HL-60 (cell line): ENCODE results near the gene TBPL1.

Experiments
- DNase-seq, 2 experiments: peaks; one replicate each; pipeline ENCODE4 v3.0.0-alpha.2; 2010 to 2020; ENCODE audit warnings: low read depth in 1 of 2, low spot score in 1 of 2
- H3K27ac ChIP-seq: fragments of 250-450 bp; sonication (Bioruptor Pico); replicated peaks from 2 replicates; pipeline ENCODE4 v1.5.1; 2020; ENCODE audit warnings: mild to moderate bottlenecking, moderate library complexity
- H3K27me3 ChIP-seq: fragments of 250-450 bp; sonication (Bioruptor Pico); 2 replicates; pipeline ENCODE4 v1.5.1; 2021; ENCODE audit warnings: mild to moderate bottlenecking, moderate library complexity; ENCODE audit not compliant: insufficient read depth, poor library complexity, severe bottlenecking
- H3K4me3 ChIP-seq: replicated peaks from 2 replicates; pipeline ENCODE4 v1.5.1; 2011; ENCODE audit warnings: mild to moderate bottlenecking, control low read depth, low read length; ENCODE audit not compliant: insufficient read depth
- GABPA ChIP-seq: IDR thresholded peaks from 2 replicates; pipeline ENCODE4 v1.6.1; 2012; ENCODE audit warnings: low read depth
- POLR2AphosphoS5 ChIP-seq: IDR thresholded peaks from 2 replicates; pipeline ENCODE4 v1.6.1; 2012; ENCODE audit warnings: low read depth
- SPI1 ChIP-seq: IDR thresholded peaks from 2 replicates; pipeline ENCODE4 v1.6.1; 2012; ENCODE audit warnings: low read depth, mild to moderate bottlenecking, borderline replicate concordance
- TF ChIP-seq, protein P1 (sequence below): IDR thresholded peaks from one replicate; pipeline ENCODE4 v1.5.1; 2011; ENCODE audit warnings: low read length, control low read depth, inconsistent platforms; ENCODE audit not compliant: insufficient read depth
- TF ChIP-seq, protein P2 (sequence below): IDR thresholded peaks from 2 replicates; pipeline ENCODE4 v1.6.1; 2012; ENCODE audit warnings: low read depth; ENCODE audit not compliant: insufficient replicate concordance

Gene TBPL1

DNA sequence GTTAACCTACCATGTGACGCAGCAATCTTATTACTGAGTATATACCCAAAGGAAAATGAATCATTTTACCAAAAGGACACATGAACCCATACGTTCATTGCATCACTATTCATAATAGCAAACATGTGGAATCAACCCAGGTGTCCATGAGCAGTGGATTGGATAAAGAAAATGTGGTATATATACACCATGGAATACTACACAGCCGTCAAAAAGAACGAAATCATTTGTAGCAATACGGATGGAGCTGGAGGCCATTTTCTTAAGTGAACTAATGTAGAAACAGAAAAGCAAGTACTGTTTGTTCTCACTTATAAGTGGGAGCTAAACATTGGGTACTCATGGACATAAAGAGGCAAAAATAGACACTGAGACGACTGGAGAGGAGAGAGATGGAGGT is 44.2 kb downstream of the TBPL1 start:
- Histone ChIP-seq H3K4me3 (no peak overlapping the region), H3K27ac (no peak overlapping the region), H3K27me3 (no peaks in the 10 kb centered on the region)
- TF ChIP-seq POLR2AphosphoS5 (no peak), SPI1 (no peak)
- TF ChIP-seq, protein P1, sequence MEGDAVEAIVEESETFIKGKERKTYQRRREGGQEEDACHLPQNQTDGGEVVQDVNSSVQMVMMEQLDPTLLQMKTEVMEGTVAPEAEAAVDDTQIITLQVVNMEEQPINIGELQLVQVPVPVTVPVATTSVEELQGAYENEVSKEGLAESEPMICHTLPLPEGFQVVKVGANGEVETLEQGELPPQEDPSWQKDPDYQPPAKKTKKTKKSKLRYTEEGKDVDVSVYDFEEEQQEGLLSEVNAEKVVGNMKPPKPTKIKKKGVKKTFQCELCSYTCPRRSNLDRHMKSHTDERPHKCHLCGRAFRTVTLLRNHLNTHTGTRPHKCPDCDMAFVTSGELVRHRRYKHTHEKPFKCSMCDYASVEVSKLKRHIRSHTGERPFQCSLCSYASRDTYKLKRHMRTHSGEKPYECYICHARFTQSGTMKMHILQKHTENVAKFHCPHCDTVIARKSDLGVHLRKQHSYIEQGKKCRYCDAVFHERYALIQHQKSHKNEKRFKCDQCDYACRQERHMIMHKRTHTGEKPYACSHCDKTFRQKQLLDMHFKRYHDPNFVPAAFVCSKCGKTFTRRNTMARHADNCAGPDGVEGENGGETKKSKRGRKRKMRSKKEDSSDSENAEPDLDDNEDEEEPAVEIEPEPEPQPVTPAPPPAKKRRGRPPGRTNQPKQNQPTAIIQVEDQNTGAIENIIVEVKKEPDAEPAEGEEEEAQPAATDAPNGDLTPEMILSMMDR: no peak
- TF ChIP-seq, protein P2, sequence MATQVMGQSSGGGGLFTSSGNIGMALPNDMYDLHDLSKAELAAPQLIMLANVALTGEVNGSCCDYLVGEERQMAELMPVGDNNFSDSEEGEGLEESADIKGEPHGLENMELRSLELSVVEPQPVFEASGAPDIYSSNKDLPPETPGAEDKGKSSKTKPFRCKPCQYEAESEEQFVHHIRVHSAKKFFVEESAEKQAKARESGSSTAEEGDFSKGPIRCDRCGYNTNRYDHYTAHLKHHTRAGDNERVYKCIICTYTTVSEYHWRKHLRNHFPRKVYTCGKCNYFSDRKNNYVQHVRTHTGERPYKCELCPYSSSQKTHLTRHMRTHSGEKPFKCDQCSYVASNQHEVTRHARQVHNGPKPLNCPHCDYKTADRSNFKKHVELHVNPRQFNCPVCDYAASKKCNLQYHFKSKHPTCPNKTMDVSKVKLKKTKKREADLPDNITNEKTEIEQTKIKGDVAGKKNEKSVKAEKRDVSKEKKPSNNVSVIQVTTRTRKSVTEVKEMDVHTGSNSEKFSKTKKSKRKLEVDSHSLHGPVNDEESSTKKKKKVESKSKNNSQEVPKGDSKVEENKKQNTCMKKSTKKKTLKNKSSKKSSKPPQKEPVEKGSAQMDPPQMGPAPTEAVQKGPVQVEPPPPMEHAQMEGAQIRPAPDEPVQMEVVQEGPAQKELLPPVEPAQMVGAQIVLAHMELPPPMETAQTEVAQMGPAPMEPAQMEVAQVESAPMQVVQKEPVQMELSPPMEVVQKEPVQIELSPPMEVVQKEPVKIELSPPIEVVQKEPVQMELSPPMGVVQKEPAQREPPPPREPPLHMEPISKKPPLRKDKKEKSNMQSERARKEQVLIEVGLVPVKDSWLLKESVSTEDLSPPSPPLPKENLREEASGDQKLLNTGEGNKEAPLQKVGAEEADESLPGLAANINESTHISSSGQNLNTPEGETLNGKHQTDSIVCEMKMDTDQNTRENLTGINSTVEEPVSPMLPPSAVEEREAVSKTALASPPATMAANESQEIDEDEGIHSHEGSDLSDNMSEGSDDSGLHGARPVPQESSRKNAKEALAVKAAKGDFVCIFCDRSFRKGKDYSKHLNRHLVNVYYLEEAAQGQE: no peak
- no peak for DNase-seq

DNA sequence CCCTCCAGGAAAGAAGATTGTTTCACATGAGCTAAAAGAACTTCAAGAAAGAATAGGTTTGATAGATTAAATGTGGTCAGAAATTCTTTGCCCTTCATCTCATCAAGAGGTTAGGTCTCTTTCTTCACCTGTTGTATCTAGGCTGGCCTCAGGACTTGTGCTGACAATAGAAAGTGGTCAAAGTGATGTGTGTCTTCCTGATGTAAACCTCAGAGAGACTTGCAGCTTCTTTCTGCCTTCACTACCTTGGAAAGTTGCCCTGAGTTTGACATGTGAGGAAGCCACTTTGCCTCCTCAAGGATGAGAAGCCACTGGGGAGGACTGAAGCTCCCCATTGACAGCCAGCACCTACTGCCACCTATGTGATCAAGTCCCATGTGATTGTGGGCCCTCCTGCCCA is 46.3 kb downstream of the TBPL1 start:
- no peak overlapping the region for H3K4me3 ChIP-seq
- TF ChIP-seq, protein P1: no peak
- TF ChIP-seq POLR2AphosphoS5 (no peak), SPI1 (no peak), GABPA (no peak)
- TF ChIP-seq, protein P2: no peak
- no peak overlapping the region for H3K27ac ChIP-seq

DNA sequence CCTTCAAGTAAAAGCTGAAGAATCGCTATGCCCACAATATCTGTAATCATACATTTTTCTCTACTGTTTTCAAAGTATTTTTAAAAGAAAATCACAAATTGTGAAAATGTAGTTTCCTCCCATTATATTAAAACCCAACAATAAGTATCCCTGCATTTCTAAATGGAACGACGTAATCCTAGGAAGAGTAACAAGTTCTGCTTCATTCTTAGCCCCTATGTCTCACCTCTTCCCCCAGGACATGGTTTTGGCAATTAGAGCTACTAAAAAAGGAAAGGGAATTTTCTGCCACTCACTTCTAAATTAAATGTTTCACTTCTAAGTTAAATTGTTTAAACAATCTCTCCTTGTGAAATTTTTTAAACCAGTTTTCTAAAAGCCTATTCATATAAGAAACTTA is 47.4 kb downstream of the TBPL1 start:
- peaks cover 6% of the 10 kb centered on the region for H3K27me3 ChIP-seq
- no peak overlapping the region for H3K27ac ChIP-seq
- no peak for DNase-seq
- H3K4me3 ChIP-seq: no peak overlapping the region
- TF ChIP-seq, protein P2: no peak
- no peak for TF ChIP-seq SPI1
- TF ChIP-seq POLR2AphosphoS5: no peak
- TF ChIP-seq, protein P1: no peak
- TF ChIP-seq GABPA: no peak

More for the DNA sequence above, 46.3 kb downstream of the TBPL1 start:
- peaks cover 6% of the 10 kb centered on the region for H3K27me3 ChIP-seq
- DNase-seq: no peak
